OCI-LY7 (cell line): Measurements from ENCODE around the gene ZNF576. TPM values are rescaled to one million over a fixed set of nuclear protein-coding genes. Genes with fewer than 3 reads are reported as not detected.
A peak's percentile ranks its signal among the peaks of the same experiment; 100 is the strongest.

Experiments
- BruUV-seq: library from RNA; stranded (reverse); fragments of 400-500 nt; replicated peaks from 2 replicates; lab custom pipeline; 2021; lab: Mats Ljungman, UMichigan
- CTCF ChIA-PET: fragments of 300-600 bp; sonication (Branson Sonifier 250); formaldehyde crosslinking; loops from one replicate; lab custom pipeline; 2022; ENCODE audit warnings: antibody characterized with exemption; ENCODE audit not compliant: unreplicated experiment; lab: Charles Lee
- POLR2A ChIA-PET: fragments of 300-600 bp; sonication (Branson Sonifier 250); formaldehyde crosslinking; loops from one replicate; lab custom pipeline; 2022; ENCODE audit warnings: antibody characterized with exemption; lab: Charles Lee
- DNase-seq: peaks from one replicate; pipeline ENCODE4 v3.0.0-alpha.2; 2015; ENCODE audit warnings: low spot score
- H2AFZ ChIP-seq: fragments of 200-600 bp; sonication (generic), shearing (Covaris generic); 2 replicates; pipeline ENCODE4 v1.6.1; 2014; ENCODE audit warnings: mild to moderate bottlenecking, antibody characterized with exemption, low read length, moderate library complexity
- H3K27ac ChIP-seq: fragments of 200-600 bp; sonication (generic); 2 replicates; pipeline ENCODE4 v1.5.1; 2014; ENCODE audit warnings: mixed run types, low read depth, mild to moderate bottlenecking, moderate library complexity, low read length, inconsistent platforms; ENCODE audit not compliant: poor library complexity, severe bottlenecking
- H3K36me3 ChIP-seq: fragments of 200-600 bp; sonication (generic); 2 replicates; pipeline ENCODE4 v1.6.1; 2014; ENCODE audit warnings: mild to moderate bottlenecking, antibody characterized with exemption, low read length, moderate library complexity, mixed read lengths; ENCODE audit not compliant: insufficient read depth
- H3K4me1 ChIP-seq: fragments of 200-600 bp; sonication (generic); 2 replicates; pipeline ENCODE4 v1.5.1; 2014; ENCODE audit warnings: mild to moderate bottlenecking, low read length; ENCODE audit not compliant: insufficient read depth, poor library complexity, severe bottlenecking
- H3K4me2 ChIP-seq: fragments of 200-600 bp; sonication (generic); 2 replicates; pipeline ENCODE4 v1.6.1; 2014; ENCODE audit warnings: mild to moderate bottlenecking, low read length
- H3K4me3 ChIP-seq: fragments of 200-600 bp; sonication (generic); 2 replicates; pipeline ENCODE4 v1.5.1; 2014; ENCODE audit warnings: mild to moderate bottlenecking, low read depth, low read length; ENCODE audit not compliant: poor library complexity, severe bottlenecking
- H3K79me2 ChIP-seq: fragments of 200-600 bp; sonication (generic); 2 replicates; pipeline ENCODE4 v1.6.1; 2016; ENCODE audit warnings: low read depth, mild to moderate bottlenecking, low read length, moderate library complexity, mixed read lengths; ENCODE audit not compliant: insufficient read depth
- H3K9me2 ChIP-seq: fragments of 200-600 bp; sonication (generic); 2 replicates; pipeline ENCODE4 v1.6.1; 2016; ENCODE audit warnings: mild to moderate bottlenecking, low read length, mixed read lengths; ENCODE audit not compliant: insufficient read depth
- H3K9me3 ChIP-seq: fragments of 200-600 bp; sonication (generic); 2 replicates; pipeline ENCODE4 v1.6.1; 2014; ENCODE audit warnings: mild to moderate bottlenecking, mixed run types, low read length, mixed read lengths
- H4K20me1 ChIP-seq: fragments of 200-600 bp; sonication (generic); 2 replicates; pipeline ENCODE4 v1.6.1; 2014; ENCODE audit warnings: mild to moderate bottlenecking, antibody characterized with exemption, low read length, moderate library complexity, mixed read lengths; ENCODE audit not compliant: insufficient read depth
- EZH2phosphoT487 ChIP-seq: fragments of 200-600 bp; sonication (generic); IDR thresholded peaks from 2 replicates; pipeline ENCODE4 v1.6.1; 2018; ENCODE audit warnings: low read depth, borderline replicate concordance, mild to moderate bottlenecking, mixed run types, antibody characterized with exemption, low read length, moderate library complexity, mixed read lengths
- intact Hi-C: fragments of 100-400 bp; cut with micrococcal nuclease; formaldehyde crosslinking; loops from one replicate; pipeline ENCODE4 v1.10.0; 2022; ENCODE audit not compliant: unreplicated experiment
- total RNA-seq, 2 experiments: library from RNA; depleted of rRNA in 1 of 2; stranded (reverse); fragments of >200 nt in 1 of 2; shearing (Covaris generic) in 1 of 2; gene quantifications; 2 replicates each; pipeline ENCODE4 v1.2.3, GENCODE V29; 2014 to 2022
- TF ChIP-seq, protein P1 (sequence below): fragments of 200-600 bp; sonication (generic); conservative IDR thresholded peaks from 2 replicates; pipeline ENCODE4 v1.5.1; 2014; ENCODE audit warnings: mild to moderate bottlenecking, antibody characterized with exemption, low read length, moderate library complexity, mixed read lengths

The ZNF576 gene
- total RNA-seq, 2 experiments from 2014 or later, result 17.8 to 20.2 TPM

DNA sequence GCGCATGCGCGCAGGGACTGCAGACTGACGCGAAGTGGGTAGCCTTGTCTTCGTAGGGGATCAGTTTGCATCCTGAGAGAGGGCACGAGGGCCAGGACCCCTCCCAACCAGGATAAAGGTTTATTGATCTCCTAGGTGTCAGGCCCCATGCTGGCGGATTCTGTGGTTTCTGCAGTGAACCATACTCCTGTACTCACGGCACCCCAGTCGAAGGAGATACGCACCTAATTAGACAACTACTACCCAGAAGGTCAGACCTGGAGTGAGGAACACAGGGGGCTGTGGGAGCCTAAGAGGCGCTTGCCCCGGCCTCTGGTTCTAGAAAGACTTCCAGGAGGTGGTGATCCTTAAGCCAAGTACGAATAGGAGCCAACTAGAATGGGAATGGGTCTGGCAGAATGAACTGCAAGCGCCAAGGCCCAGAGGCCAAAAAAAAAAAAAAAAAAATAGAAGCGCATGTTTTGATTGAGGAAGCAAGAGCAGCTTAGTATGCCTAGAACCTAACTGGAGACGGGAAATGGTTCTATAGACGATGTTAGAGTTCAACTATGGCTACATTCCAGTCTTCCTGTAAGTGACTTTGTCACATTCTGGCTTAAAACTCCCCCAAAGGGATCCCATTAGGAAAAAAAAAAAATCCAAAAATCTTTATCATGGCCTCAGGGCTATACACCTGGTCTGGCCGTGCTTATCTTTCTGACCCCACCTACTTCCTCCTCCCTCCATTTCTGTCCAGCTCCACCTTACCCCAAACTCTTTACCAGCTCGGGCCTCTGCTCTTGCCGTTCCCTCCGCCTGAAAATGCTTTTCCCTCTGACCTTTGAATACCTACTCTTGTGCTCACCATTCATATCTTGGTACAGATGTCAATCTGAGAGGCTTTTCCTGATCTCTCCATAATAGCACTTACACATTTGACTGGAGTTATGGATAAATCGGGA, 23.9 kb downstream of the ZNF576 start:
- BruUV-seq, result TSS peak; percentile 59
- CTCF ChIA-PET, result no interaction called here
- Histone ChIP-seq H3K36me3 (no peaks in the 10 kb centered on the region), H3K4me1 (peaks cover 19% of the 10 kb centered on the region), H3K9me3 (no peaks in the 10 kb centered on the region), H3K4me2 (peak overlapping the region; percentile 89), H2AFZ (peak overlapping the region; percentile 12; the same call in 1 of the 2 replicates), H3K4me3 (peak overlapping the region; percentile 72), H3K79me2 (peaks cover 42% of the 10 kb centered on the region), H4K20me1 (no peaks in the 10 kb centered on the region), H3K27ac (peak overlapping the region; percentile 79), H3K9me2 (no peaks in the 10 kb centered on the region)
- TF ChIP-seq EZH2phosphoT487, result no peak
- TF ChIP-seq, protein P1, sequence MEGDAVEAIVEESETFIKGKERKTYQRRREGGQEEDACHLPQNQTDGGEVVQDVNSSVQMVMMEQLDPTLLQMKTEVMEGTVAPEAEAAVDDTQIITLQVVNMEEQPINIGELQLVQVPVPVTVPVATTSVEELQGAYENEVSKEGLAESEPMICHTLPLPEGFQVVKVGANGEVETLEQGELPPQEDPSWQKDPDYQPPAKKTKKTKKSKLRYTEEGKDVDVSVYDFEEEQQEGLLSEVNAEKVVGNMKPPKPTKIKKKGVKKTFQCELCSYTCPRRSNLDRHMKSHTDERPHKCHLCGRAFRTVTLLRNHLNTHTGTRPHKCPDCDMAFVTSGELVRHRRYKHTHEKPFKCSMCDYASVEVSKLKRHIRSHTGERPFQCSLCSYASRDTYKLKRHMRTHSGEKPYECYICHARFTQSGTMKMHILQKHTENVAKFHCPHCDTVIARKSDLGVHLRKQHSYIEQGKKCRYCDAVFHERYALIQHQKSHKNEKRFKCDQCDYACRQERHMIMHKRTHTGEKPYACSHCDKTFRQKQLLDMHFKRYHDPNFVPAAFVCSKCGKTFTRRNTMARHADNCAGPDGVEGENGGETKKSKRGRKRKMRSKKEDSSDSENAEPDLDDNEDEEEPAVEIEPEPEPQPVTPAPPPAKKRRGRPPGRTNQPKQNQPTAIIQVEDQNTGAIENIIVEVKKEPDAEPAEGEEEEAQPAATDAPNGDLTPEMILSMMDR, result no peak
- POLR2A ChIA-PET, result no interaction called here
- no peak for DNase-seq
- intact Hi-C loops, result no loop called here

DNA sequence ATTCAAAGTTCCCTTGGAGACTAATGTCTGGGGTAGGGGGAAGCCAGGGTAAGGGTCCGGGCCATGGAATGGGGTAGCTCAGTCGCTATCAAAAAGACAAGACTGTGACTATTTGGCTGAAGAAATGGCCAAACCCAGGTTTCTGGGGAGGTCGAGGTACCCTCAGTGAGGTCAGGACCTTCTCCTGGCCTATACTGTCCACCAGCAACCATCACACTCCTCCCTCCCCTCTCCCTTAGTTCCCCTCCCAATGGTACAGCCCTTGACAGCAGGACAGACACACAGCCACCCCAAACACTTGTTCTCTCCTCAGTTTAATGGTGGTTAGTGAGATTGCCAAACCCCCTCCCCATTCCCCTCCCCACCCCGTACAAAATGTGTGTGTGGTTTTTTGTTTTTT, 25.7 kb downstream of the ZNF576 start:
- Histone ChIP-seq H3K9me2 (no peaks in the 10 kb centered on the region), H2AFZ (no peak overlapping the region), H3K4me3 (no peak overlapping the region), H3K27ac (no peak overlapping the region), H3K9me3 (no peaks in the 10 kb centered on the region), H3K4me2 (no peak overlapping the region), H4K20me1 (no peaks in the 10 kb centered on the region), H3K36me3 (no peaks in the 10 kb centered on the region), H3K79me2 (peaks cover 25% of the 10 kb centered on the region), H3K4me1 (peaks cover 19% of the 10 kb centered on the region)
- ChIA-PET POLR2A (interaction anchor here (0.7 kb wide), 1 partner anchor 47 kb away, joined by 3 read pairs; no protein-coding TSS in a partner anchor), CTCF (no interaction called here)
- TF ChIP-seq EZH2phosphoT487, result no peak
- TF ChIP-seq, protein P1, result no peak
- BruUV-seq, result no TSS peak
- intact Hi-C loops, result no loop called here
- no peak for DNase-seq

GRCh38 chr19:43622956-43623355, 26.6 kb downstream of the ZNF576 start:
- Histone ChIP-seq H3K4me1 (peaks cover 19% of the 10 kb centered on the region), H3K9me2 (no peaks in the 10 kb centered on the region), H4K20me1 (no peaks in the 10 kb centered on the region), H3K36me3 (no peaks in the 10 kb centered on the region), H3K4me3 (no peak overlapping the region), H3K79me2 (peaks cover 17% of the 10 kb centered on the region), H3K27ac (no peak overlapping the region), H2AFZ (no peak overlapping the region), H3K4me2 (no peak overlapping the region), H3K9me3 (no peaks in the 10 kb centered on the region)
- TF ChIP-seq, protein P1, result no peak
- TF ChIP-seq EZH2phosphoT487, result no peak
- intact Hi-C loops, result no loop called here
- BruUV-seq, result no TSS peak
- CTCF ChIA-PET, result no interaction called here
- POLR2A ChIA-PET, result no interaction called here
- DNase-seq, result no peak
